Measurements from ENCODE around the gene KLRC3. TPM values are rescaled to one million over a fixed set of nuclear protein-coding genes. Genes with fewer than 3 reads are reported as not detected.

Gene KLRC3
- total RNA-seq, 1 donor from 2014 or later = not detected

GRCh38 chr12:10363914-10364814, 56.2 kb downstream of the KLRC3 start:
- TF ChIP-seq CTCF (IDR thresholded peaks at IDR 0.05; ENCODE audit: insufficient read depth, low read length, poor library complexity, severe bottlenecking) = no peak
- H3K27me3 ChIP-seq (ENCODE audit: control insufficient read depth, insufficient read depth, low read length) = no peaks in the 10 kb centered on the region
- peak overlapping the region; percentile 51 for H3K4me3 ChIP-seq (ENCODE audit: low read depth, low read length)
- no peak for DNase-seq (ENCODE audit: low read depth)
- H3K36me3 ChIP-seq (ENCODE audit: control insufficient read depth, insufficient read depth, low read length) = no peaks in the 10 kb centered on the region

GRCh38 chr12:10363658-10363913, 56.8 kb downstream of the KLRC3 start:
- TF ChIP-seq CTCF (IDR thresholded peaks at IDR 0.05; ENCODE audit: insufficient read depth, low read length, poor library complexity, severe bottlenecking) = no peak
- Histone ChIP-seq H3K36me3 (ENCODE audit: control insufficient read depth, insufficient read depth, low read length) (no peaks in the 10 kb centered on the region), H3K27me3 (ENCODE audit: control insufficient read depth, insufficient read depth, low read length) (no peaks in the 10 kb centered on the region), H3K4me3 (ENCODE audit: low read depth, low read length) (peak overlapping the region; percentile 51)
- DNase-seq (ENCODE audit: low read depth) = no peak

GRCh38 chr12:10362828-10363657, 57.4 kb downstream of the KLRC3 start:
- DNase-seq (ENCODE audit: low read depth) = no peak
- H3K4me3 ChIP-seq (ENCODE audit: low read depth, low read length) = peak overlapping the region; percentile 51
- TF ChIP-seq CTCF (IDR thresholded peaks at IDR 0.05; ENCODE audit: insufficient read depth, low read length, poor library complexity, severe bottlenecking) = no peak
- no peaks in the 10 kb centered on the region for H3K36me3 ChIP-seq (ENCODE audit: control insufficient read depth, insufficient read depth, low read length)
- H3K27me3 ChIP-seq (ENCODE audit: control insufficient read depth, insufficient read depth, low read length) = no peaks in the 10 kb centered on the region

- TF ChIP-seq CTCF (IDR thresholded peaks at IDR 0.05; ENCODE audit: insufficient read depth, low read length, poor library complexity, severe bottlenecking) = no peak
- Histone ChIP-seq H3K4me3 (ENCODE audit: low read depth, low read length) (no peak overlapping the region), H3K27me3 (ENCODE audit: control insufficient read depth, insufficient read depth, low read length) (no peaks in the 10 kb centered on the region), H3K36me3 (ENCODE audit: control insufficient read depth, insufficient read depth, low read length) (no peaks in the 10 kb centered on the region)
- no peak for DNase-seq (ENCODE audit: low read depth)
Measured at GRCh38 chr12:10362325-10362724, 58.1 kb downstream of the KLRC3 start.

Other genes starting within 250 kb of the KLRC3 start
- gene OLR1, start 248.5 kb downstream of the KLRC3 start, total RNA-seq = not detected in 2 replicates
- gene TMEM52B, start 241.6 kb downstream of the KLRC3 start, total RNA-seq = 0.48 TPM in 1 of 2 replicates, not detected in the other
- gene GABARAPL1, start 207.7 kb downstream of the KLRC3 start, total RNA-seq = 44.2 and 47.0 TPM in 2 replicates
- gene KLRD1, start 112.7 kb downstream of the KLRC3 start, total RNA-seq = under 0.01 and 1.5 TPM in 2 replicates
- gene KLRK1, start 30.6 kb downstream of the KLRC3 start, total RNA-seq = 0.48 TPM in 1 of 2 replicates, not detected in the other
- not detected in 2 replicates for gene KLRC4, start 10.8 kb downstream of the KLRC3 start, total RNA-seq
- gene KLRC2, start 15.4 kb upstream of the KLRC3 start, total RNA-seq = not detected in 2 replicates
- gene KLRC1, start 32.8 kb upstream of the KLRC3 start, total RNA-seq = not detected in 2 replicates
- gene EIF2S3B, start 85.3 kb upstream of the KLRC3 start, total RNA-seq = 0.62 and 1.3 TPM in 2 replicates
- 21.7 and 31.1 TPM in 2 replicates for gene MAGOHB, start 193.0 kb upstream of the KLRC3 start, total RNA-seq